Ishikawa (cell line): Measurements from ENCODE around the gene NTM.

ENCODE experiments used
- EP300 ChIP-seq: IDR thresholded peaks from 2 replicates; pipeline ENCODE4 v1.6.1; 2012; ENCODE audit warnings: borderline replicate concordance
- NFIC ChIP-seq: IDR thresholded peaks from 2 replicates; pipeline ENCODE4 v1.6.1; 2012
- YY1 ChIP-seq: IDR thresholded peaks from 2 replicates; pipeline ENCODE4 v1.6.1; 2012; ENCODE audit warnings: low read depth

- no peak for TF ChIP-seq EP300
- TF ChIP-seq NFIC = no peak
- no peak for TF ChIP-seq YY1
Observed at GRCh38 chr11:131600628-131601027, 230.2 kb downstream of the NTM start.
